GM23248 (cell line): ENCODE data around the gene MCM9. TPM values are rescaled to one million over a fixed set of nuclear protein-coding genes. Genes with fewer than 3 reads are reported as not detected.

Experiments used
- DNase-seq: peaks from one replicate; pipeline ENCODE4 v3.0.0-alpha.2; 2015
- H2AFZ ChIP-seq: fragments of 200-600 bp; sonication (generic); 2 replicates; pipeline ENCODE4 v1.6.1; 2016; ENCODE audit warnings: antibody characterized with exemption
- H3F3A ChIP-seq: fragments of 200-600 bp; sonication (generic); 2 replicates; pipeline ENCODE4 v1.6.1; 2016; ENCODE audit warnings: mild to moderate bottlenecking, antibody characterized with exemption, mixed run types; ENCODE audit not compliant: insufficient read depth
- H3K27ac ChIP-seq: fragments of 200-600 bp; sonication (generic); 2 replicates; pipeline ENCODE4 v1.5.1; 2016; ENCODE audit warnings: mild to moderate bottlenecking
- H3K27me3 ChIP-seq: fragments of 200-600 bp; sonication (generic); replicated peaks from 2 replicates; pipeline ENCODE4 v1.6.1; 2016; ENCODE audit warnings: mild to moderate bottlenecking; ENCODE audit not compliant: insufficient read depth
- H3K36me3 ChIP-seq: fragments of 200-600 bp; sonication (generic); 2 replicates; pipeline ENCODE4 v1.6.1; 2016; ENCODE audit warnings: low read depth, mild to moderate bottlenecking
- H3K4me1 ChIP-seq: fragments of 200-600 bp; sonication (generic); 2 replicates; pipeline ENCODE4 v1.6.1; 2016; ENCODE audit warnings: mild to moderate bottlenecking; ENCODE audit not compliant: insufficient read depth
- H3K4me2 ChIP-seq: fragments of 200-600 bp; sonication (generic); one replicate; pipeline ENCODE4 v1.6.1; 2016; ENCODE audit warnings: mild to moderate bottlenecking; ENCODE audit not compliant: unreplicated experiment
- H3K4me3 ChIP-seq: fragments of 200-600 bp; sonication (generic); 2 replicates; pipeline ENCODE4 v1.5.1; 2016; ENCODE audit warnings: mild to moderate bottlenecking
- H3K79me2 ChIP-seq: fragments of 200-600 bp; sonication (generic); 2 replicates; pipeline ENCODE4 v1.6.1; 2016; ENCODE audit warnings: mild to moderate bottlenecking; ENCODE audit not compliant: insufficient read depth
- H3K9ac ChIP-seq: fragments of 200-600 bp; sonication (generic); 2 replicates; pipeline ENCODE4 v1.6.1; 2016; ENCODE audit warnings: mild to moderate bottlenecking
- H3K9me2 ChIP-seq: fragments of 200-600 bp; sonication (generic); 2 replicates; pipeline ENCODE4 v1.6.1; 2016; ENCODE audit warnings: mixed run types, mild to moderate bottlenecking, moderate library complexity; ENCODE audit not compliant: insufficient read depth
- H3K9me3 ChIP-seq: fragments of 200-600 bp; sonication (generic); one replicate; pipeline ENCODE4 v1.6.1; 2017; ENCODE audit warnings: low read depth
- H4K20me1 ChIP-seq: fragments of 200-600 bp; sonication (generic); 2 replicates; pipeline ENCODE4 v1.6.0; 2016; ENCODE audit not compliant: insufficient read depth
- EZH2 ChIP-seq: fragments of 200-600 bp; sonication (generic); IDR thresholded peaks from 2 replicates; pipeline ENCODE4 v1.6.1; 2018; ENCODE audit warnings: antibody characterized with exemption, mild to moderate bottlenecking; ENCODE audit not compliant: insufficient read depth, poor library complexity, severe bottlenecking
- EZH2phosphoT487 ChIP-seq: fragments of 200-600 bp; sonication (generic); IDR thresholded peaks from 2 replicates; pipeline ENCODE4 v1.6.1; 2018; ENCODE audit warnings: antibody characterized with exemption, moderate library complexity, mild to moderate bottlenecking, low read depth; ENCODE audit not compliant: insufficient read depth
- WGBS, 2 experiments: methylation state at CpG; one replicate each; pipeline ENCODE4 v1.1.6; 2015 to 2017; ENCODE audit warnings: low lambda C conversion rate in 2 of 2, low coverage in 1 of 2; ENCODE audit errors: missing lambda C conversion rate in 2 of 2; 5-methylcytosine and 5-hydroxymethylcytosine counted together
- in situ Hi-C: fragments of 300-500 bp; cut with MboI; formaldehyde crosslinking; loops from 2 replicates; pipeline ENCODE4 v1.15.0; 2020
- polyA plus RNA-seq: library from polyadenylated mRNA; unstranded; fragments of >200 nt; fragmentation: Nextera tagmentation; extraction: Ambion mirVana; gene quantifications from 2 replicates; pipeline ENCODE4 v1.2.1, GENCODE V29; 2016
- total RNA-seq: library from RNA; depleted of rRNA; stranded (reverse); fragments of >200 nt; shearing (Covaris generic); gene quantifications from 2 replicates; pipeline ENCODE4 v1.2.3, GENCODE V29; 2014

MCM9 gene
- total and polyA plus RNA-seq, 2 experiments from 2014 or later = 3.2 to 6.2 TPM

DNA sequence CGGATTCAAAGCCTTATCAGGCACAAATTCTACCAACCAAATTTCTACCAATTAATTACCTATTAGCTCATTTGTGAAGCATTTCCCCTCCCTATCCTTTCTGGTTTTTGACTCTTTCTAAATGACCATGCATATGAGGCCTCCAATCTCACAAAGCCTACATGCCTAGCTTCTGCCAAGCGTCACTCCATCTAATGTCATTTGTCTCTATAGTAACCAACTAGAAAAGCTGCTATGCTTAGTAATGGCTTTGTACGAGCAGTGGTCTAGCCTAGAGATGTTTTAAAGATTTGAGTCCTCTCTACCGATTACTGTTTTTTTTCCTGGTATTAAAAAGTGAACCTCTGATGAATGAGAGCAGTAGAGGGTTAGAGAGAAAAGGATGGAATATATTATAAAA, 45.8 kb downstream of the MCM9 start:
- no peak for DNase-seq
- in situ Hi-C loops = no loop called here
- H3K9me3 ChIP-seq = no peaks in the 10 kb centered on the region
- no peak overlapping the region for H2AFZ ChIP-seq
- 95 to 100% methylated on average over 4 of the region's 4 CpGs for WGBS, 2 experiments
- H3K4me2 ChIP-seq = no peak overlapping the region
- no peaks in the 10 kb centered on the region for H3K9me2 ChIP-seq
- H3K4me1 ChIP-seq = peaks cover 19% of the 10 kb centered on the region
- H3K9ac ChIP-seq = no peak overlapping the region
- no peak overlapping the region for H3K27ac ChIP-seq
- peaks cover 85% of the 10 kb centered on the region for H3K79me2 ChIP-seq
- H3K4me3 ChIP-seq = no peak overlapping the region
- H3K27me3 ChIP-seq = no peaks in the 10 kb centered on the region
- no peaks in the 10 kb centered on the region for H4K20me1 ChIP-seq
- peaks cover 23% of the 10 kb centered on the region for H3F3A ChIP-seq
- TF ChIP-seq EZH2 (no peak), EZH2phosphoT487 (no peak)
- H3K36me3 ChIP-seq = no peaks in the 10 kb centered on the region

DNA sequence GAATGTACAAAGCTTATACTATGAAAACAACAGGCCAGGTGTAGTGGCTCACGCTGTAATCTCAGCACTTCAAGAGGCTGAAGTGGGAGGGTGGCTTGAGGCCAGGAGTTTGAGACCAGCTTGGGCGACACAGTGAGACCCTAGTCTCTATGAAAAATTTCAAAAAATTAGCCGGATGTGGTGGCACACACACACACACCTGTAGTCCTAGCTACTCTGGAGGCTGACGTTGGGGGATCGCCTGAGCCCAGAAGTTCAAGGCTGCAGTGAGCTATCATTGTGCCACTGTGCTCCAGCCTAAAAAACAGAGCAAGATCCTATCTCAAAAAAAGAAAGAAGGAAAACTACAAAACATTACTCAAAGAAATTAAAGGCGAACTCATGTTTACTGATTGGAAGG, 48.3 kb downstream of the MCM9 start:
- Histone ChIP-seq H3K4me2 (no peak overlapping the region), H3K4me1 (peaks cover 9% of the 10 kb centered on the region), H3K27me3 (no peaks in the 10 kb centered on the region), H3K4me3 (no peak overlapping the region), H3K9me2 (no peaks in the 10 kb centered on the region), H3K9me3 (no peaks in the 10 kb centered on the region), H3K27ac (no peak overlapping the region), H4K20me1 (no peaks in the 10 kb centered on the region), H3K79me2 (peaks cover 100% of the 10 kb centered on the region), H3K9ac (no peak overlapping the region), H2AFZ (no peak overlapping the region), H3K36me3 (no peaks in the 10 kb centered on the region), H3F3A (peaks cover 3% of the 10 kb centered on the region; the same call in 1 of the 2 replicates)
- WGBS, 2 experiments = 96% methylated on average over 6 of the region's 6 CpGs
- in situ Hi-C loops = no loop called here
- TF ChIP-seq EZH2phosphoT487 (no peak), EZH2 (no peak)
- DNase-seq = no peak

DNA sequence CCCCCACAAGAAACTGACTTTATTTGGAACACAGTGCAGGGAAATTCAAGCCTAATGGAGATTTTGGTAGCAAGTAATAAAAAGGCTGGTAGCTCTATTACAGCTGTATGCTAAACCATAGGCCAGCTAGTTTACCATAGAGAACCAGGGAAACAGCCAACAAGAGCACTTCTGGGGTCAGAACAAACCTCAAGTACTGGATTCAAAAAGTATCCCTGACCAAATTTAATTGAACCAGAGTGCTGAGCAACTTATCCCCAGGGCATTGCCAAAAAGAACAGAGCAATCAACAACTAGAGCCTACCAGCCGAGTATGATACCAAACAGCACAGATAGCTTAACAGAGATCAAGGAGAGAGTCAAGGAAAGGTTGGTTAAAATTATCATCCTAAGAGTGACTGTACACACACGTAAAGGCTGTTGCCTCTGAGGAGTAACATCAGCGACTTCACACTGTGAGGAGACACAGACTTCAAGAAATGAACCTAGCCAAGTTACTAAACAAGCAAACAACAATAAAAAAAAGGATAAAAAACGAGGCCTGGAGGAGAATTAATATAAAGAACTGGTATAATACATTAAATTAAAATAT, 52.5 kb downstream of the MCM9 start:
- TF ChIP-seq EZH2 (no peak), EZH2phosphoT487 (no peak)
- Histone ChIP-seq H3K4me1 (no peaks in the 10 kb centered on the region), H3K36me3 (no peaks in the 10 kb centered on the region), H3K4me2 (no peak overlapping the region), H3K79me2 (peaks cover 96% of the 10 kb centered on the region), H3K9me2 (no peaks in the 10 kb centered on the region), H3K9ac (no peak overlapping the region), H3K9me3 (no peaks in the 10 kb centered on the region), H2AFZ (no peak overlapping the region), H3K4me3 (no peak overlapping the region), H4K20me1 (no peaks in the 10 kb centered on the region), H3K27me3 (no peaks in the 10 kb centered on the region), H3F3A (0 out of 2 replicates have a peak, but pooled peaks cover under 1% of the 10 kb centered on the region), H3K27ac (no peak overlapping the region)
- in situ Hi-C loops = no loop called here
- WGBS, 2 experiments = 79% methylated on average over 4 of the region's 4 CpGs
- DNase-seq = no peak

GRCh38 chr6:118881440-118882313, 53.3 kb downstream of the MCM9 start:
- DNase-seq = no peak
- H3K4me1 ChIP-seq = peaks cover 6% of the 10 kb centered on the region; the same call in 1 of the 2 replicates
- in situ Hi-C loops = no loop called here
- H3K9ac ChIP-seq = no peak overlapping the region
- no peaks in the 10 kb centered on the region for H3K9me3 ChIP-seq
- no peaks in the 10 kb centered on the region for H4K20me1 ChIP-seq
- H2AFZ ChIP-seq = no peak overlapping the region
- no peak overlapping the region for H3K4me2 ChIP-seq
- H3F3A ChIP-seq = 0 out of 2 replicates have a peak, but pooled peaks cover 6% of the 10 kb centered on the region
- H3K9me2 ChIP-seq = no peaks in the 10 kb centered on the region
- TF ChIP-seq EZH2 (no peak), EZH2phosphoT487 (no peak)
- no peak overlapping the region for H3K27ac ChIP-seq
- H3K4me3 ChIP-seq = no peak overlapping the region
- peaks cover 94% of the 10 kb centered on the region for H3K79me2 ChIP-seq
- no peaks in the 10 kb centered on the region for H3K27me3 ChIP-seq
- no peaks in the 10 kb centered on the region for H3K36me3 ChIP-seq
- WGBS, 2 experiments = 96% methylated on average over 9 of the region's 9 CpGs
